Breast epithelium (tissue), 4 donors: ENCODE data around the gene FAF2. TPM values are rescaled to one million over a fixed set of nuclear protein-coding genes. Genes with fewer than 3 reads are reported as not detected.

Source experiments
- DNase-seq, 2 donors: peaks; one replicate each; pipeline ENCODE4 v3.0.0-alpha.2; 2019; ENCODE audit warnings: low spot score in 2 of 2
- H3K27ac ChIP-seq, 2 donors: fragments of 200-600 bp; sonication (generic) in 1 of 2; one replicate each; pipeline ENCODE4 v1.5.1; 2016 to 2019; ENCODE audit warnings: mild to moderate bottlenecking in 1 of 2
- H3K27me3 ChIP-seq, 2 donors: fragments of 200-600 bp; sonication (generic) in 1 of 2; one replicate each; pipeline versions ENCODE4 v1.5.1 to v1.6.0; 2017 to 2019; ENCODE audit warnings: control low read depth in 1 of 2, mild to moderate bottlenecking in 1 of 2
- H3K36me3 ChIP-seq: fragments of 200-600 bp; one replicate; pipeline ENCODE4 v1.5.1; 2019
- H3K4me1 ChIP-seq, 2 donors: fragments of 200-600 bp; sonication (generic); one replicate each; pipeline ENCODE4 v1.5.1; 2016 to 2019; ENCODE audit warnings: control low read depth in 1 of 2
- H3K4me3 ChIP-seq, 3 donors: fragments of 200-600 bp; sonication (generic); 1 replicate in 2 of 3; 2 replicates in 1 of 3; pipeline ENCODE4 v1.5.1; 2016 to 2019; ENCODE audit warnings: mild to moderate bottlenecking in 3 of 3, moderate library complexity in 2 of 3
- H3K9me3 ChIP-seq, 2 donors: fragments of 200-600 bp; sonication (generic) in 1 of 2; one replicate each; pipeline ENCODE4 v1.5.1; 2016 to 2019; ENCODE audit warnings: control low read depth in 1 of 2
- CTCF ChIP-seq, 3 donors: fragments of 450-650 bp; IDR thresholded peaks; one replicate each; pipeline ENCODE4 v1.5.1; 2016 to 2017; ENCODE audit warnings: antibody characterized with exemption in 3 of 3, mild to moderate bottlenecking in 3 of 3, moderate library complexity in 3 of 3
- POLR2A ChIP-seq: fragments of 450-650 bp; IDR thresholded peaks from one replicate; pipeline ENCODE4 v1.6.1; 2016; ENCODE audit warnings: antibody characterized with exemption, mild to moderate bottlenecking, moderate library complexity
- POLR2AphosphoS5 ChIP-seq, 3 donors: sonication (generic); formaldehyde crosslinking; IDR thresholded peaks; one replicate each; pipeline ENCODE4 v1.6.1; 2017; ENCODE audit warnings: antibody characterized with exemption in 3 of 3
- intact Hi-C: fragments of 100-400 bp; cut with DNase I; formaldehyde crosslinking; loops from one replicate; pipeline ENCODE4 v1.15.1; 2023; ENCODE audit warnings: low total_unique reads
- total RNA-seq, 3 donors: library from RNA; depleted of rRNA; stranded (reverse); fragments of >200 nt; gene quantifications; one replicate each; pipeline ENCODE4 v1.1.0, GENCODE V29; 2016

FAF2 gene
- total RNA-seq, 3 donors from 2014 or later, result 26.9 to 38.2 (median 28.5) TPM

GRCh38 chr5:176519810-176520720 is 71.9 kb downstream of the FAF2 start:
- DNase-seq, result no peak

GRCh38 chr5:176521286-176521685 is 73.1 kb downstream of the FAF2 start:
- Histone ChIP-seq H3K9me3 (no peaks in the 10 kb centered on the region), H3K27ac (no peak overlapping the region), H3K36me3 (no peaks in the 10 kb centered on the region), H3K27me3 (no peaks in the 10 kb centered on the region), H3K4me3 (no peak overlapping the region), H3K4me1 (no peaks in the 10 kb centered on the region)
- DNase-seq, result no peak
- intact Hi-C loops, result no loop called here
- no peak for TF ChIP-seq POLR2AphosphoS5 (IDR thresholded peaks at IDR 0.05)
- no peak for TF ChIP-seq POLR2A
- TF ChIP-seq CTCF (IDR thresholded peaks at IDR 0.05), result no peak

More at GRCh38 chr5:176519810-176520720, 71.9 kb downstream of the FAF2 start:
- Histone ChIP-seq H3K36me3 (no peaks in the 10 kb centered on the region), H3K27me3 (no peaks in the 10 kb centered on the region), H3K27ac (no peak overlapping the region), H3K4me1 (no peaks in the 10 kb centered on the region), H3K4me3 (no peak overlapping the region), H3K9me3 (no peaks in the 10 kb centered on the region)
- intact Hi-C loops, result no loop called here
- no peak for TF ChIP-seq CTCF (IDR thresholded peaks at IDR 0.05)
- TF ChIP-seq POLR2A, result no peak
- no peak for TF ChIP-seq POLR2AphosphoS5 (IDR thresholded peaks at IDR 0.05)

GRCh38 chr5:176521699-176522263 is 73.6 kb downstream of the FAF2 start:
- TF ChIP-seq POLR2A (no peak), CTCF (IDR thresholded peaks at IDR 0.05) (no peak), POLR2AphosphoS5 (IDR thresholded peaks at IDR 0.05) (no peak)
- Histone ChIP-seq H3K4me1 (no peaks in the 10 kb centered on the region), H3K27ac (no peak overlapping the region), H3K4me3 (no peak overlapping the region), H3K36me3 (no peaks in the 10 kb centered on the region), H3K27me3 (no peaks in the 10 kb centered on the region), H3K9me3 (no peaks in the 10 kb centered on the region)
- no peak for DNase-seq
- intact Hi-C loops, result no loop called here

GRCh38 chr5:176524138-176524537 is 76.0 kb downstream of the FAF2 start:
- intact Hi-C loops, result no loop called here

More at GRCh38 chr5:176524138-176524537, 76.0 kb downstream of the FAF2 start:
- TF ChIP-seq POLR2AphosphoS5 (IDR thresholded peaks at IDR 0.05), result no peak
- no peak for TF ChIP-seq CTCF (IDR thresholded peaks at IDR 0.05)
- no peak for TF ChIP-seq POLR2A
- Histone ChIP-seq H3K27ac (no peak overlapping the region), H3K36me3 (peaks cover 4% of the 10 kb centered on the region), H3K4me3 (no peak overlapping the region), H3K4me1 (no peaks in the 10 kb centered on the region), H3K9me3 (no peaks in the 10 kb centered on the region), H3K27me3 (no peaks in the 10 kb centered on the region)
- DNase-seq, result no peak
